Coronary artery (tissue), 2 donors: ENCODE data around the gene PLXNA4.

Experiments
- DNase-seq: peaks from one replicate; pipeline ENCODE4 v3.0.0-alpha.2; 2017; ENCODE audit warnings: low spot score
- H3K27ac ChIP-seq, 2 donors: fragments of 200-600 bp; sonication (generic); one replicate each; pipeline ENCODE4 v1.5.1; 2016 to 2019
- H3K4me3 ChIP-seq: fragments of 200-600 bp; sonication (generic); 2 replicates; pipeline ENCODE4 v1.5.1; 2016; ENCODE audit warnings: mild to moderate bottlenecking, moderate library complexity
- TF ChIP-seq, protein P1 (sequence below): fragments of 200-600 bp; sonication (generic); IDR thresholded peaks from one replicate; pipeline ENCODE4 v1.5.1; 2019; ENCODE audit warnings: antibody characterized with exemption

PLXNA4 gene

DNA sequence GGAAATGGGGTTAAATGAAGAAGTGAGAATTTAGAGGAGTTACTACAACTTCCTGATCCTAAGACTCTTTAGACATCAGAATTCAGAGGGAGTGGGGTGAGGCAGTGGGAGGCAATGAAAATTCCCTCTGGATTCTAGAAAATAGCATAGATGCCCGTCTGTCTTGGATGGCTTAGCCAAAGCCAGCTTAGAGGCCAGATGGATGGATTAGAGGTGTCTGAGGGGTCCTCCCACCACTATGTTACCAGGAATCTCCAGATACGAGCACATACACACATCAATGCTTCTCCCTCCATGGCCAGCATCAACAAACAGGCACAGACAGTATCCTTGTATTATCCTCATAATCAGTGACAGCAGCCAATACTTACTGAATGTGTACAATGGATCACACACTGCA, 418.1 kb downstream of the PLXNA4 start:
- no peak overlapping the region for H3K27ac ChIP-seq
- H3K4me3 ChIP-seq = no peak overlapping the region
- TF ChIP-seq, protein P1, sequence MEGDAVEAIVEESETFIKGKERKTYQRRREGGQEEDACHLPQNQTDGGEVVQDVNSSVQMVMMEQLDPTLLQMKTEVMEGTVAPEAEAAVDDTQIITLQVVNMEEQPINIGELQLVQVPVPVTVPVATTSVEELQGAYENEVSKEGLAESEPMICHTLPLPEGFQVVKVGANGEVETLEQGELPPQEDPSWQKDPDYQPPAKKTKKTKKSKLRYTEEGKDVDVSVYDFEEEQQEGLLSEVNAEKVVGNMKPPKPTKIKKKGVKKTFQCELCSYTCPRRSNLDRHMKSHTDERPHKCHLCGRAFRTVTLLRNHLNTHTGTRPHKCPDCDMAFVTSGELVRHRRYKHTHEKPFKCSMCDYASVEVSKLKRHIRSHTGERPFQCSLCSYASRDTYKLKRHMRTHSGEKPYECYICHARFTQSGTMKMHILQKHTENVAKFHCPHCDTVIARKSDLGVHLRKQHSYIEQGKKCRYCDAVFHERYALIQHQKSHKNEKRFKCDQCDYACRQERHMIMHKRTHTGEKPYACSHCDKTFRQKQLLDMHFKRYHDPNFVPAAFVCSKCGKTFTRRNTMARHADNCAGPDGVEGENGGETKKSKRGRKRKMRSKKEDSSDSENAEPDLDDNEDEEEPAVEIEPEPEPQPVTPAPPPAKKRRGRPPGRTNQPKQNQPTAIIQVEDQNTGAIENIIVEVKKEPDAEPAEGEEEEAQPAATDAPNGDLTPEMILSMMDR = no peak
- DNase-seq = no peak

DNA sequence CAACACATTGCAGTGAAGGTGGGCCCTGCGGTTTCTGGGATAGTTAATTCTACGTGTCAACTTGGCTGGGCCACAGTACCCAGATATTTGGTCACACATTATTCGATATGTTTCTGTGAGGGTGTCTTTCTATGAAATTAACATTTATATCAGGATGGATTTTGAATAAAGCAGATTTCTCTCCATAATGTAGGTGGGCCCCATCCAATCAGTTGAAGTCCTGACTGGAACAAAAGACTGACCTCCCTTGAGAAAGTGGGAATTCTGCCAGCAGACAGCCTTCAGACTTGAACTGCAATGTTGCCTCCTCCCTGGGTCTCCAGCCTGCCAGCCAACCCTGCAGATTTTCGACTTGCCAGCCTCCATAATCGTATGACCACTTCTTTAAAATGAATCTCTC, 420.6 kb downstream of the PLXNA4 start:
- Histone ChIP-seq H3K27ac (no peak overlapping the region), H3K4me3 (no peak overlapping the region)
- TF ChIP-seq, protein P1 = no peak
- DNase-seq = no peak

DNA sequence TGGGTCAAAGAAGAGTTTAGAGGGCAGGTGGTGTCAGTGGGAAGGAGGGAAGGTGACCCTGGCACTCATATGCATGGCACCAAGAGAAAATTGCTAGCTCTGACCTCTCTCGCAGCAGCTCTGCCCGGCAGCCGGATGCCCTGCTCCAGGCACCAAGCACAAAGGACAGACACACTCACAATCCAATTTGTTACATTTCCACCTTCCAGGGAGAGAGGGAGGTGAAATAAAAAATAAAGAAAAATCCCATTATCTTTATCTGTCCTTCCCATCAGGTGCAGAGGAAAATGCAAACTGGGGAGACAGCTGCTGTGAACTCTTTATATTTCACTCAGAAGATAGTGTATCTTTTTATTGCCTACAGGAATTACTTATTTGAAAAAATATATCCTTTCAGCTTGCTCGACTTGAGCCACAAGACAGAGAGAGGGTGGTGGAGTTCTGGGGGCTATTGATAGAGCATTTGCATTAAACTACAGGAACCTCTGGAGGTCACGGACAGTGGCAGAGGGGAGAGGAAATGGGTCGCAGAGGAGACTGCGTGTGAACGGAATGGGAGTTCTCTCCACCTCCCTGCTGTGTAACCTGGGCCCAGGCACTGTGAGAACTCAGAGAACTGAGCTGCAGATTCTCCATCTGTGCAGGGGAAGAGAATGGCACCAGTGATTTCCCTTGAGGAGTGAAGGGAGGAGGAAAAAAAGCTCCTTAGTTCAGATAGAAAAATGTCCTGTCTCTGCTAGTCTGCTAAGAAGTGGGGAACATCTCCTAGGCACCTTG, 421.4 kb downstream of the PLXNA4 start:
- TF ChIP-seq, protein P1 = no peak
- Histone ChIP-seq H3K27ac (no peak overlapping the region), H3K4me3 (no peak overlapping the region)
- no peak for DNase-seq

DNA sequence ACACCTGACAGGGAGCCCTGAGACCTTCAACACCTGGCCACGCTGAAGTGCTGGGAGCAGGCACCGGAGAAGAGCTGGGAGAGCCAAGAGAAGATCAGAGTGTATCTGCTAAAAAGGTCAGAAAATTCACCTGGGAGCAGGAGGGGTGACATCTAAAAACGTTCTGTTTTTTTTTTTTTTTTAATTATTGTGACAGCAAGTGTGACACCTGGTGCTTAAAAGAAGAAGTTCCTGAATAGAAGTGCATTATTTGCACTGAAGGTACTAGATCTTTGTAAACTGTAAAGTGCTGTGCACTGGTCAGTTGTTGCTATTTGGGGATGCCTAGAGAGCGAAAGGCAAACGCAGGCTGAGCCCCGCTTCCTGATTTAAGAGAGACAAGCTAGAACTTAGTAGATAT, 422.0 kb downstream of the PLXNA4 start:
- no peak for DNase-seq
- TF ChIP-seq, protein P1 = no peak
- Histone ChIP-seq H3K27ac (no peak overlapping the region), H3K4me3 (no peak overlapping the region)

DNA sequence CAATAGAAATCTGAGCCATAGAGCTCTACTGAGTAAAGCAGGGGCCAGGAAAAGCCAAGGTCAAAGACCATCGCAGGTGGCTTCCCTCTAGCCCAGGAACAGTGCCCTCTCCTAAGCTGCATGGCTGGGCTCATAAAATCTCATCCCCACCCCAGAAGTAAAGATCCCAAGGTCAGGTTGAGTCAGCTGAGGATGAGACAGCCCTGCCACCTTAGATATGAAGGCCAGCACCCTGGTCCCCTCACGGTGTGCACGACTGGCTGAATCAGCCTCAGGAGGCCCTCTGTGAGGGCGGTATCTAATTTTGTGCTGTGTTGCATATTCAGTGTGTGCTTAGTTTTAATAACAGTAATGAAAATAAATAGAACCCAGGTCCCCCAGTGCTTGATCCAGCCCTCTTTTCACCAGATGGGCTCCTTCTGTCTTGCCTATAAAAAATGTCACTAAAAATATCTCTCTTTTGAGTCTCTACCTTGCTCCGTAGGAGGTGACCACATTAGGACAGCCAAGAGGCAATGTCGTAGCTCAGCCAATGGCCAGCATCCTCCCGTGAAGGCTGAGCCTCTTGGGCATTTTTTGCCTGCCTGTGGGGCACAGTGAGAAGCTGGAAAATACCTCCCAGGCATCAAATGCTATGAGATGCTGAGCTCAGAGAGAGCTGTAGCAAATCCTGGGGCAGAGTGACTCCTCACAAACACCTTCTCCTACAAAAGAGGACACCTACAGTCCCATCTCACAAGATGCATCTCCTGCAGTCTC, 424.0 kb downstream of the PLXNA4 start:
- no peak overlapping the region for H3K4me3 ChIP-seq
- no peak overlapping the region for H3K27ac ChIP-seq
- TF ChIP-seq, protein P1 = no peak
- DNase-seq = no peak

DNA sequence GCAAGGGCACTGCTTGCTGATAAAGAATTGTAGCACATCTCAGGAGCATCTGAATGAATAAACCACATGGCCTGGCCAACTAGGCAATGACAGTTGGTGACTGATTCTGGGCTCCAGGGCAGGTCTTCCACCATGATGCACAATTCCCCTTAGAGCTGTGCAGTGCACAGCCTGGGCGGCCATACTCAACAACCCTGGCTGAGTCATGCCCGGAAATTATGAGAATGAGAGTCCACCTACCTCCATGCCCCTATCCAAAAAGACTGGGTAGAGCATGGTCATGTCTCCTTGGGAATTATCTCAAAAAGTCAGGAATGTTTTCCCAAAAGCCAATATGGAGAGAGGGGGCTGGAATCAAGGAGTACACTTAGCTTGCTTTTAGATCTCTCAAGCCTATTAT, 425.6 kb downstream of the PLXNA4 start:
- Histone ChIP-seq H3K4me3 (no peak overlapping the region), H3K27ac (no peak overlapping the region)
- no peak for DNase-seq
- TF ChIP-seq, protein P1 = no peak
